Germinal center (tissue), 1 donor: ENCODE results near the gene DBN1.

Experiments used
- DNase-seq: peaks from one replicate; pipeline ENCODE4 v3.0.0; 2012; ENCODE audit warnings: mixed read lengths, low spot score

Gene DBN1

GRCh38 chr5:177473443-177474001 lies at the start of gene DBN1:
Gene DBN1, minus strand, starts transcription at chr5:177473634. Its CDS starts 113 bp downstream, at chr5:177473521.
- peak; percentile 57 for DNase-seq

GRCh38 chr5:177520916-177521513 lies 47.6 kb upstream of the DBN1 start:
- no peak for DNase-seq

GRCh38 chr5:177520271-177520670 lies 46.8 kb upstream of the DBN1 start:
- DNase-seq, result no peak

- DNase-seq, result no peak
Observed at GRCh38 chr5:177519463-177520235, 46.2 kb upstream of the DBN1 start.

- DNase-seq, result peak; percentile 96
Observed at GRCh38 chr5:177516601-177517568, 43.5 kb upstream of the DBN1 start, which contains the start of gene DDX41. Gene DDX41, minus strand, starts transcription at chr5:177516961. Its CDS starts 16 bp downstream, at chr5:177516945.

GRCh38 chr5:177515580-177515979 lies 42.1 kb upstream of the DBN1 start:
- no peak for DNase-seq

GRCh38 chr5:177514541-177514940 lies 41.1 kb upstream of the DBN1 start:
- DNase-seq, result no peak

- no peak for DNase-seq
Observed at GRCh38 chr5:177513500-177513899, 40.1 kb upstream of the DBN1 start.

- DNase-seq, result no peak
Observed at GRCh38 chr5:177512736-177513380, 39.4 kb upstream of the DBN1 start.

- no peak for DNase-seq
Observed at GRCh38 chr5:177511796-177512675, 38.6 kb upstream of the DBN1 start.

GRCh38 chr5:177511181-177511580 lies 37.7 kb upstream of the DBN1 start:
- no peak for DNase-seq

GRCh38 chr5:177510567-177511053 lies 37.2 kb upstream of the DBN1 start:
- DNase-seq, result peak; percentile 59

- DNase-seq, result peak; percentile 64
Observed at GRCh38 chr5:177509991-177510566, 36.6 kb upstream of the DBN1 start.

GRCh38 chr5:177509381-177509951 lies 36.0 kb upstream of the DBN1 start, which contains the start of gene DOK3:
Gene DOK3, minus strand, starts transcription at chr5:177509826. Its CDS starts 286 bp downstream, at chr5:177509540.
- peak; percentile 47 for DNase-seq

GRCh38 chr5:177508837-177509236 lies 35.4 kb upstream of the DBN1 start:
- DNase-seq, result peak; percentile 57

GRCh38 chr5:177508221-177508611 lies 34.8 kb upstream of the DBN1 start:
- DNase-seq, result no peak

- DNase-seq, result no peak
Observed at GRCh38 chr5:177507596-177508220, 34.3 kb upstream of the DBN1 start.

- DNase-seq, result no peak
Observed at GRCh38 chr5:177507165-177507564, 33.7 kb upstream of the DBN1 start.

GRCh38 chr5:177505075-177505474 lies 31.6 kb upstream of the DBN1 start:
- DNase-seq, result no peak
